Activated naive CD4-positive, alpha-beta T cell treated with Interleukin-2 at 50 U/mL for 16 hours (primary cell): ENCODE results near the gene LHPP.

Experiments used
- DNase-seq: peaks from one replicate; pipeline ENCODE4 v3.0.0-alpha.2; 2020

The LHPP gene

DNA sequence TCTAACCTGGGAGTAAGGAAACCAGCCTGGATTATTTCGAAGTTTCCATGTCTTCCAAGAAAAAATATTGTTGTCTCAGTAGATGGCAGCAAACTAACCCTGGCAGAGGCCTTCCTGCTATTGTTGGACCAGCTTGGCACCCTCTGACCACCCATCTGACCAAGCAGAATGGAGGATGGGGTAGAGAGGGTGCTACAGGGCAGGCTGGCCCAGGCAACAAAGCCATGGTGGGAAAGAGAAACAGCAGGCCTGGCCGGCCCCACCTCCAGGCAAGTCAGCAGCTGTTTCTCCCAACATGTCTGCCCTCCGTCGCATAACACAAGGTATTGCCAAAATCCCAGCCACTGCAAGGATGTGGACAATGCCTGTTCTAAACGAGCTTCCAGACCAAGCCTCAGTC lies 187.6 kb downstream of the LHPP start:
- no peak for DNase-seq

DNA sequence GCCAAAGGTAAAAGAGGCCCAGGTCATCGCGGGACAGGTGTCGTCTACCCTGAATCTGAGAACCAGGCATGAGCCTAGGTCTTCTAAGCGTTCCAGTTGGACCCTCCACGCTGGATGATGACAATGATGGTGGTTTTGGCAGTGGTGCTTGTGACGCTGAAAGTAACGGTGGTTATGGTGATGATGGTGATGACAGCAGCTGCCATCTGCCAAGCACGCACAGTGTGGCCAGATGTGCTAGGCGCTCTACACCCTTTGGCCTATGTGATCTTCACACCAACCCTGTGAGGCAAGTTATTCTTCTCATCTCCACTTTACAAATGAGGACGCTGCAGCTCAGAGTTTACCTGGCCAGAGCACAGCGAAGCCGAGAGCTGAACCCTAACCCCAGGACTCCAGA lies 188.6 kb downstream of the LHPP start:
- no peak for DNase-seq

DNA sequence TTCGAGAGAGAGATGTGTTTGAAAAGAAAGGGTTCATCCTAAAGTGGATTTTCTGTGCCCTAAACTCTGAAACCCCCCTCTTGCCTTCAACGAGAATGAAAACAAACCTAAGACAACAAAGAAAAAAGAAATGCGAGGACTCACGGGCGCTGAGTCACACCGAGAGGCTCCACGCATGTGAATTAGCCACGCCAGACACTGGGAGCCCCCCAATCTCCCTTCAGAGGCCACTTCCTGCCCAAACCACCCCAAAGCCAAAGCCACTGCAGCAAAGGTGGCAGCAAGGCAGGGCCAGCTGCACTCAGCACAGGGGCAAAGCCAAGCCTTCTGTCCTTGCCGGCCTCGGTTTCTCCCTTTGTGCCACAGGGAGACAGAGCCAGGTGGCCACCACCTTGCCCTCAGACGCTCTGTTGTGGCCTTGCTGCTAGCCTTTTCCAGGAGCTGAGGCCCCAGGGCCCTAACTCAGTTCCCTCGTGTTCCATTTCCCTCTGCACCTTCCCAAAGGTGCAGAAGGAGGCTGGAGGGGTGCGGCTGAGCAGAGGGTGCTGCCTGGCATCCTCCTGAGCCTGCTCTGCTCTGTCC lies 189.3 kb downstream of the LHPP start:
- DNase-seq, result peak; percentile 74

DNA sequence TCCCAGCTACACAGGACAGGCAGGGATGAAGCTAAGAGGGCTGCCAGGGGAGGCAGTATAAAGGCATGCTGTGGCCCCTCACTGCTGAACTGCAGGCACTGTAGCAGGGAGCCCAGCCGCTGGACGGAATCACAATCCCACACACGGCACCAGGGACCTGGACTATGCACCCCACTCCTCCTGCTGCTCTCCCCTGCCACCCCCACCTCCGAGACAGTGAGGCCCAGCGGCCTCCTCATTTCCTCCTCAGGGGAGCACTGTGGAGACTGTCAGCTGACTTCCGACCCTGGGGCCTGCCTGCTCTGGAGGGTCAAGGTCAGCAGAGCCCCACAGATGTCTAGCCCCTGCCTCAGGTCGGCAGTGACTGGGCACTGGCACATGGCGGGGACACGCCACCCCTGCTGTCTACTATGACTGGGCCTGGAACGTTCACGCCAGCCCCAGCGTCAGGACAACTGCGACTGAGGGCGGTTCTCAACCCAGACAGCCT lies 189.8 kb downstream of the LHPP start:
- DNase-seq, result no peak

DNA sequence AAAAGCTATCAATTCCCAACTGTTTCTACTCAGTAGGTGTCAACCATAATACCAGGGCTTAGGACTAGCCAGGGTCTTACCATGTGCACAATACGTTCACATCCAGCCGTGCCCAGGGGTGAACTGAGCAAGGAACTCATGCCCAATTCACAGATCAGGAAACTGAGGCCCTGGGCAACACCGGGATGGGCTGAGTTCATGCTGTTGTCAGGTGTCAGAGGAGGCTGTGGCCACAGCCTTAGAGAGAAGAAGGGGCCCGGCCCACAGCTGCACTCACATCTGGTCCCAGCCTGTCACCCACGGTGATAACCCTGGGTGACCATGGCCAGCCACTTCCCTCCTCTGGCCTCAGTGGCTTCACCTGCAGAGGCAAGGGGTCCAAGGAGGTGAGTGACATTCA lies 190.6 kb downstream of the LHPP start:
- no peak for DNase-seq

DNA sequence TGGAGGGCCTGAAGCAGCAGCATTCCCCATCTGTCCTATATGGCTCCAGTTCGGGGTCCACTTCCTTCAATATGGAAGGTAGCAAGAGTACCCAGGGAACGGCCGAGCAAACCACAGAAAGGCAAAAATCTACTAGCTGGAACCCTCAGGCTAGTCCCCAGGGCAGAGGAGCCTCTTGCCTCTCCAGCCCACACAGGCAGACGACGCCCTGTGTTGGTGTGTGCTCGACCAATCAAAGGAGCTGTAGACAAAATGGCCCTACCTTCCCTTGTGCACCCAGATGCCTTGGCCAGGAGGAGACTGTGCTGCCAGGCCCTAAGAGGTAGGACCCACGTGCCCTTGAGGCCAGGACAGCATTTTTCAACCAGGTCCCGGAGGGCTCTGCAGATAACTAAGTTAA lies 191.1 kb downstream of the LHPP start:
- DNase-seq, result no peak

DNA sequence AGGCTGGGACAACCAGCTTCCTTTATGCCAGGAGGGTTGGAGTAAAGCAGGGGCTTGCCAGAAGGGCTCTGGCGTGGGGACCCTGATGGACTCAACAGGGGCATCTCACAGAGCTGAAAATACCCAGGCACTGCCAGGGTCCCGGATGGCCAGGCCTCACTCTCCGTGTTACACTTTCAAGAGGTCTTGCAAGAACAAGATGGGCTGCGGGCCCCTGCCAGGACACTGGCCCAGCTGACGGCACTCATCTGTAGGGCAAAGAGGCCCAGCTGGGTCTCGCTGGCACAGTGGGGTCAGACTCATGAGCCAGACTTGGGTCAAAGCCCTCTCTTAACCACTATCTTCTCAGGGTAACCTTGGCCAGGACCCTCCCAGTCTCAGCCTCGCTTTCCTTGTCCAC lies 191.7 kb downstream of the LHPP start:
- no peak for DNase-seq

DNA sequence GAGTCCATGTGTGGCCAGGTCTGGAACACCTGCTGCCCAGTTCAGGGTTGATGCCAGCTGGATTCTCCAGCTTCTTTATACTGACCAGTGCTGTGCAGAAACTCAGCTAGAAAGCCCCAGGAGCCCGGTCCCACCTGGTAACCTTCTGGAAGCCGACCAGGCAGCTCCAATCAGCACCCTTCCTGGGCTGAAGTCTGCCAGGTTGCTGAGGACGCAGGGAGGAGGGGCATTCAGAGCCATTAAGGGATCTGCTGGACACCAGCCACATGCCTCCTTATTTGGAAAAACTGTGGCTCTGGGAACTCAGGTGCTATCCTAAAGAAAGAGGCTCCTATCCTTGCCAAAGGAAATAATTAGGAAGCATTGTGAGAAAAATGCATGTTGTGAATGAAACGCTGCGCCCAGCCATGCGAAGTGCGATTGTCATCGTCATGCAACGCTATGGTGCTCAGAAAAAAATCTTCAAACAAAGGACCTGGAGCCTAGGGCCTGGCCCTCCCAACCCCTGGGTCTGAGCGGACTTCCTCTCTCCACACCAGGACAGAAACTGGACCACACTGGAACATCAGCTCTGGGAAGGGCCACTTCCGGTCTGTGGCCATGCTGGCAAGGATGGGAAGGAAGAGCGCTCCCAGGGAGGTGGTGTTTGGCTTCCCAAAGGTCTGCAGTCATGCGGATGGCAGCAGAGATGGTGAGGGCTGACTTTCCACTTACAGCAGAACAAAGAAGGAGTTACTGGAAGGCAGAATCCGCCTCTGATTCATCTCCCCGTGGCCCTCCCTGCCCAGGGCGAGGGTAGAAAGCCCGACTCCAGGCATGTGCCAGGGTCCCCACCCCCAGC lies 192.4 kb downstream of the LHPP start:
- no peak for DNase-seq

DNA sequence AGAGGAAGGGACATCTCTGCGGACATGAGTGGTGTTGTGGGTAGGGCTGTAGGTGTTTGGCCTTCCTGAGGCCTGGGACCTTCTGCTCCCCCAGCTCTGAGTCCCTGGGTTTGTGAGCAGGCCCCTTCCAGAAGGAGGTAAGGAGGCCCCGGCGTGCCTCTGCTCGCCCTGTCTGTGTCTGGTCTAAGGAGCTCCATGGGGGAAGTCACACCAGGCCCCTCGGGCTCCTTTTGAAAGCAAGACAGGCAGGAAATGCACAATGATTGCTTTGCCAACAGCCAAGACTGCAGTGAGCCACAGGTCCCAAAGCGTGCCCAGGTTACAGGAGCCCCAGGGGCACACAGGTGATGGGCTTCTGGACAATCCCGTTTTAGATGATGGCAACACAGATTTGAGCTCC lies 193.1 kb downstream of the LHPP start:
- DNase-seq, result no peak

DNA sequence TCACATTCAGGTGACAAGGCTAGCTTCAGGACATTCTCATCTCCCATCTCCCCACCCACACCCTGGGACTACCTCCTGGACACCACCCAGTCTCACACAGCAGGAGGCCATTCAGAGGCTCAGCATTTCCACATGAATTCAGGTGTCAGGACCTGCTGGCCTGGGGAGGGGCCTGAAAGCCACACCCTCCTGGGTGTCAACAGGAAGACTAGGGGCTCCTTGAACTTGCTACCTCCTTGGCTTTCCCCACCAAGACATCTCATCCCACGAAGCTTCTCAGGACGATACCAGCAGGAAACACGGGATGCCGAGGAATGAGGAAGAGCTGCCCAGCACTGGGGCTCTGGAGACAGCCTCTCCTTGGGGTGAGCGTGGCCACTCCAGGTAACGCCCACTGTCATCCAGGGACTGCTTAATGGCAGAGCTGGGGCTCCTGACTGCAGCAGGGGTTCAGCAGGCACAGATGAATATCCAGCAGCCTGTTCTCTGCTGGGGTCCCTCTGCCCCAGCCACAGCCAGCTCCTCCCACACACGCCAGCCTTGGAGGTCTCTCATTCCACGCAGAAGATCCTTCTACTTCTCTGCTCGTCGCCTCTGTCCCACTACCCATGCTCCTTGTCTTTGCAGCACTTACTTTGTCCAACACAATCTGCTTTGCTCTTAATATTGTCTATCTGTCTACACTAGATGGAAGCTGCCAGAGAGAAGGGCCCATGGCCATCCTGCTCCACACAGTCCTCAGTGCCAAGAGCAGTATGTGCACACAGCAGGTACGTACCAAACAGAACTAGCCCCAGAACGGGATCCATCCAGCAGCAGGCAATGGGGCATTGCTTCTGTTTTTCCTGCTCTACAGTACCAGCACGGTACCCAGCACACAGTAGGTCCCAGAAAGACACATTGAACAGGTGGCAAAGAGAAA lies 193.8 kb downstream of the LHPP start:
- DNase-seq, result no peak

DNA sequence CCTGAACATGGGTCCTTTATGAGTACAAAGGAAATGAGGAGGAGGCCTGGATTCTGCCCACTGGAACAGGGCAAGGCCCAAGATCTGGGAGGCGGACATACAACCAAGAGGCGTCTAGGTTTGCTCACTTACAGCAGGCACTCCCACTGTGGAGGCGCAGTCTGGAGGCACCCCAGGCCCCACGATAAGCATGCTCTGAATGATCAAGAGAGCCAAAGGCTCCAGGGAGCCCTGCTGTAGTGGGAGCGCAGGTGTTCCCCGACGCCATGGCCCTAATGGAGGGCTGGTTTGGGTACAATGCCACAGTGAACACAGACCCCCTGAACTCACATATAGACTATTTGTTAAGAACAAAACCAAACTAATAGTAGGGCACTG lies 194.5 kb downstream of the LHPP start:
- no peak for DNase-seq

DNA sequence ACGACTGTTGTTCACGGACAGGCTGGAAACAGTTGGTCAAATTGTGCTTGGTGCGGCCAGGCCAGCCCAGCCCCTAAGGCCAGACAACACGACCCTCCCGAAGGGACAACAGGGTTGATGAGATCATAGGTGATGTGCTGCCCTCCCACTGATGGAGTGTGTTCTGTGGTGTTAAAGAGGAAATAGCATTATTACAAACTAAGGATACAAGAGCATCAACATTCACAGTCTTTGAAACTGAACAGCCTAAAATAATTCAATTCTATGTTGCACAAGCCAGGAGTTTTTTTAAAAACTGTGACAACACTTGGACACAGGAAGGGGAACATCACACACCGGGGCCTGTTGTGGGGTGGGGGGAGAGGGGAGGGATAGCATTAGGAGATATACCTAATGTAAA lies 194.9 kb downstream of the LHPP start:
- no peak for DNase-seq

DNA sequence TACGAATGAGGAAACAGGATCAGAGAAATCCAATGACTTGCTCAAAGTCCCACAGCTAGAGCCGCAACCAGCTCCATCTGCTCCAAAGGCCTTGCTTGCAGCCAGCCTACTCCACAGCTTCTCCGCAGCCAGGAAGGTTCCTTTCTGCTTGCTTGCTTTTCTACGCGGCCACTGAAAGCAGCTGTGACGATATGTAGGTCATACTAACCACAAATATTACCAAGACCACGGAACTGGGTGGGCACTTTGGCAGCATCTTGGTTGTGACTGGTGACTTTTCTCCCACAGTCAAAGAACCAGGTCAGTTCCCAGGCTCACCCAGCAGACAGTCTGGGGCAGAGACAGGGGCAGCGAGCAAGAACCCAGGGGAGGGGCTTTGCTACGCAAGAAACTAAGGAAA lies 196.2 kb downstream of the LHPP start:
- peak; percentile 53 for DNase-seq

DNA sequence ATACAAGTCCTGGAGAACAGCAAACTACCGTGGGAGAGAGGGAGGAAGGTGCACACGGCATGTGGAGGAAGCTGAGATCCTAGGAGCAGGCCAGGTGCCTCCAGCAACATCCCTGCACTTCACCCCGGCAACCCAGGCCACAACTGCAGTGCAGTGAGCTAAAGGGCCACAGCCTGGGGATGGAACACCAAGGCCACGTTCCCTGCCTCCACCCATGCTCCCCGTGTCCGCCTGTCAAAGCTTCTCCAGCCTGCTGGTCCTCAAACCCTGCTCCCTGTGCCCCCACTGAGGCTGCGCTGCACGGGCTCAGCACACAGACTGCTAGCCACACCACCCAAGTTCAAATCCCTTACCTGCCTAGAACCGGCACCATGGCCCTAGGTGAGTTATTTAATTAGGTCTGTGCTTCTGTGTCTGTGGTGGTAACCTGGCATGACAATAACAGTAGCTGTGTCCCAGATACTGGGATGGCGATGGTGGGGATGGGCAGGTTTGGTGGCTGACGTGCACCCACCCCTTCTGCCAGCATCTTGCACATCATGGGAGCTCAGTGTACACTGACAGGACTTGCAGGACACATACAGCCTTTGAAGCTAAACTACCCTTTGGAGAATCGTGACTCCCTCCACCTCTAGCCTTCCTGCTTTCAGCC lies 197.1 kb downstream of the LHPP start:
- DNase-seq, result no peak

DNA sequence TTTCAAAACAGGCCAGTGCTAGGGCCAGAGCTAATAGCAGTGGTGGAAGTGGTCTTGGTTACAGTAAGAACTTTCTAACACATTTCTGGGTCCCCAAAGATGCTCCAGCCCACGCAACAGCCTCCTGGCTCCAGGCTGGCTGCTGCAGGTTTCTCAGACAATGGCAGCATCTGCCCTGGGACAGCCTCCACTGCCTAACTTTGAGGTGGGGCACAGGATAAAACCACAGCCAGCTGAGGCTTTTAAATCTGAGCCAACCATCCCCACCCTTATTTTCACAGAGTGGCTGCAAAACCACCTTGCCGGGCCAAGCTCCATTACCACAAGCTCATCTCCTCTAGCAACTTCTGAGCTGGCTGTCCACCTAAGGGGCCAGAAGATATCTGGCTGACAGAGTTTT lies 197.8 kb downstream of the LHPP start:
- DNase-seq, result peak; percentile 25

DNA sequence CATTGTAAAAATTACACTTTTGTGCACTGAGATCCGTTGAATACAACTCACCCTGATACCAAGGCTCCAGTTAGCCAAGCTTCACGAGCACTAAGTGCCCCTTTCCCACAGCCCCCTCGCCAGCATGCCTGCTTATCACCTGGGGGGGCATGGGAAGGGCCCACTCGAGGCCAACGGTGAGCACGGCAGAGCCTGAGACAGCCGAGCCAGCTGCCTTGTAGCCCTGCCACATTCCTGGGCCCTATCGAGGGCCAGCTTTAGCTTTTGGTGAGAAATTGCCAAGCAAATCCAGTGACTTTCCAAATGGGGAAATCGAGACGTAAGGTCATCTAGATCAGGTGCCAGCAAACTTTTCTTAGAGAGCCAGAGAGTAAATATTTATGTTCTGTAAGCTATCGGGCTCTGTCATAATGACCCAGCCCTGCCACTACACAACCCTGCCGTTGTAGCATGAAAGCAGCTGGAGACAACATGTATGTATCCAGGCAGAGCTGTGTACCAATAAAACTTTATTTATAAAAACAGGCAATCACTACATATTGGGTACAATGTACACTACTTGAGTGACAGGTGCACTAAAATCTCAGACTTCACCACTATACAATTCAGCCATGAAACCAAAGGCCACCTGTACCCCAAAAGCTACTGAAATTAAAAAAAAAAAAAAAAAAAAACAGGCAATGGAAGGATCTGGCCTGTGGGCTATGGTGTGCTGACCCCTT lies 198.9 kb downstream of the LHPP start:
- no peak for DNase-seq

DNA sequence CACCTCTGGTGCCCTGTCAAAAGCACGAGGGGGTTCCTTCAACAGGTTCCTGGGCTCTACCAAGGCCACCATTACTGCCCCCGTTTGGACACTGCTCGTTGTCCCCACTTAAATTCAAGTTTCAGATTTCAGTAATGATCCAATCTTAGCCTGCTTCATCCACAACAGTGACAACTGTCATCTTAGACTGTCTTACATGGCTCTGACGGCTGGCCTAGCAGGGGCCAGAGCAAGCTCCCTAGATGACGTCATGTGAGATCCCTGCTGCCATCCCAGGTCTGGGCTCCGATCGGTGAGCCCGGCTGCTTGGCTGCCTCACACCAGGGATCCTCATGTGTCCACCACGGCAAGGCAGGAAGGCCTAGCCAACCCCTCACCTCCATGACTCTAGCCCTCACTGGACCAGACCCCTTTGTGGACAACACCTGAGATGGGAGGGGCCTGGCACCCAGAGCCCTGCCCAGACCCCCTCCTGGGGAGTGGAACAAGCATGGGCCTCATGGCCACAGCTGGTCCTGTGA lies 200.1 kb downstream of the LHPP start:
- DNase-seq, result no peak

DNA sequence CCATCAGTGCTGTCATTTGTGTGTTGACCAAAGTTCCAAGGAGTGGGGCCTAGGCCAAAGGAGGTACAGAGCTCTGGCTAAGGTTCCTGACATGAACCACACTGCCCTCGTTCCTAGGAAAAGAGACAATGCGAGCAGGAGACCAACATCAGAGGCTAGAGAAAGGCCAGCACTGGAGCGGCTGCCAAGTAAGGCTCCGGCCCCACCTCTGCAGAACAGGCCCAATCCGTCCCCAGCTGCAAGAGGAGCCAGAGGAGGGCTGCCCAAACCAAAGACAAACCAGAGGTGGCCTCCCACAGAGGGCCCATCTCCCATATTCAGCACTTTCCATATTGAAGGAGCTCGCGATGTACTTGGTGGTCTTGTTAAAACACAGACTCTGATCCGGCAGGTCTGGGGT lies 201.6 kb downstream of the LHPP start:
- DNase-seq, result no peak
